Neural progenitor cell (in vitro differentiated cells): ENCODE data around the gene CHEK2.

Experiments used
- EZH2 ChIP-seq: fragments of 200-600 bp; sonication (generic); IDR thresholded peaks from 2 replicates; pipeline ENCODE4 v1.6.1; 2017; ENCODE audit warnings: antibody characterized with exemption, mild to moderate bottlenecking, moderate library complexity
- TF ChIP-seq, protein P1 (sequence below): fragments of 200-600 bp; sonication (generic); IDR thresholded peaks from 2 replicates; pipeline ENCODE4 v1.5.1; 2017; ENCODE audit warnings: antibody characterized with exemption, mild to moderate bottlenecking

DNA sequence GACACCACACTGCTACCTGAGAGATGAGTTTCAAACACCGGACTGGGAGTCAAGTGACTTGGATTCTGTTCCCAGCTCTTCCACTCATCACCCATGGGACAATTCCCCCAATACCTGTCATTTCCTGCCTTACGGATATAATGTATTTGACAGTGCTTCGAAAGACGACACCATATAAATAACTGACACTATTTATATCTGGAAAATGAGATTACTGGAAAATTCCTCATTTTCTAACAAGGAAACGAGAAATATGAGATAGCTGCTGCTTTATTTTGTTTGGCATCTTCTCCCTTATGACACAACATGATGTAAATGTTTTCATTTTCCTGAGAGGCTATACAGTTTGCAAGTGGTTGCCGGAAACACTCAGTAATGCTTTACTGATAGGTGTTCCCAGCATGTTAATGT is 8.9 kb upstream of the CHEK2 start:
- TF ChIP-seq, protein P1, sequence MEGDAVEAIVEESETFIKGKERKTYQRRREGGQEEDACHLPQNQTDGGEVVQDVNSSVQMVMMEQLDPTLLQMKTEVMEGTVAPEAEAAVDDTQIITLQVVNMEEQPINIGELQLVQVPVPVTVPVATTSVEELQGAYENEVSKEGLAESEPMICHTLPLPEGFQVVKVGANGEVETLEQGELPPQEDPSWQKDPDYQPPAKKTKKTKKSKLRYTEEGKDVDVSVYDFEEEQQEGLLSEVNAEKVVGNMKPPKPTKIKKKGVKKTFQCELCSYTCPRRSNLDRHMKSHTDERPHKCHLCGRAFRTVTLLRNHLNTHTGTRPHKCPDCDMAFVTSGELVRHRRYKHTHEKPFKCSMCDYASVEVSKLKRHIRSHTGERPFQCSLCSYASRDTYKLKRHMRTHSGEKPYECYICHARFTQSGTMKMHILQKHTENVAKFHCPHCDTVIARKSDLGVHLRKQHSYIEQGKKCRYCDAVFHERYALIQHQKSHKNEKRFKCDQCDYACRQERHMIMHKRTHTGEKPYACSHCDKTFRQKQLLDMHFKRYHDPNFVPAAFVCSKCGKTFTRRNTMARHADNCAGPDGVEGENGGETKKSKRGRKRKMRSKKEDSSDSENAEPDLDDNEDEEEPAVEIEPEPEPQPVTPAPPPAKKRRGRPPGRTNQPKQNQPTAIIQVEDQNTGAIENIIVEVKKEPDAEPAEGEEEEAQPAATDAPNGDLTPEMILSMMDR = no peak
- no peak for TF ChIP-seq EZH2
